Duodenal mucosa (tissue), 2 donors: ENCODE measurements around the gene MYCN.

Experiments
- H3K27ac ChIP-seq: one replicate; pipeline ENCODE4 v1.7.0; 2013; ENCODE audit warnings: low read depth, low read length
- H3K27me3 ChIP-seq, 2 donors: one replicate each; pipeline ENCODE4 v1.7.0; 2013; ENCODE audit warnings: low read length in 2 of 2, control low read depth in 1 of 2; ENCODE audit not compliant: insufficient read depth in 2 of 2, control insufficient read depth in 1 of 2
- H3K36me3 ChIP-seq, 2 donors: one replicate each; pipeline ENCODE4 v1.7.0; 2013; ENCODE audit warnings: low read length in 2 of 2, control low read depth in 1 of 2; ENCODE audit not compliant: insufficient read depth in 2 of 2, control insufficient read depth in 1 of 2
- H3K4me1 ChIP-seq, 2 donors: one replicate each; pipeline ENCODE4 v1.7.0; 2013; ENCODE audit warnings: low read length in 2 of 2, control low read depth in 1 of 2; ENCODE audit not compliant: insufficient read depth in 2 of 2, control insufficient read depth in 1 of 2
- H3K4me3 ChIP-seq, 2 donors: one replicate each; pipeline ENCODE4 v1.7.0; 2013; ENCODE audit warnings: low read length in 2 of 2, low read depth in 1 of 2
- H3K9ac ChIP-seq, 2 donors: one replicate each; pipeline ENCODE4 v1.7.0; 2013; ENCODE audit warnings: low read length in 2 of 2, low read depth in 1 of 2
- H3K9me3 ChIP-seq, 2 donors: one replicate each; pipeline ENCODE4 v1.7.0; 2013; ENCODE audit warnings: low read length in 2 of 2, control low read depth in 1 of 2; ENCODE audit not compliant: control insufficient read depth in 1 of 2

MYCN gene

DNA sequence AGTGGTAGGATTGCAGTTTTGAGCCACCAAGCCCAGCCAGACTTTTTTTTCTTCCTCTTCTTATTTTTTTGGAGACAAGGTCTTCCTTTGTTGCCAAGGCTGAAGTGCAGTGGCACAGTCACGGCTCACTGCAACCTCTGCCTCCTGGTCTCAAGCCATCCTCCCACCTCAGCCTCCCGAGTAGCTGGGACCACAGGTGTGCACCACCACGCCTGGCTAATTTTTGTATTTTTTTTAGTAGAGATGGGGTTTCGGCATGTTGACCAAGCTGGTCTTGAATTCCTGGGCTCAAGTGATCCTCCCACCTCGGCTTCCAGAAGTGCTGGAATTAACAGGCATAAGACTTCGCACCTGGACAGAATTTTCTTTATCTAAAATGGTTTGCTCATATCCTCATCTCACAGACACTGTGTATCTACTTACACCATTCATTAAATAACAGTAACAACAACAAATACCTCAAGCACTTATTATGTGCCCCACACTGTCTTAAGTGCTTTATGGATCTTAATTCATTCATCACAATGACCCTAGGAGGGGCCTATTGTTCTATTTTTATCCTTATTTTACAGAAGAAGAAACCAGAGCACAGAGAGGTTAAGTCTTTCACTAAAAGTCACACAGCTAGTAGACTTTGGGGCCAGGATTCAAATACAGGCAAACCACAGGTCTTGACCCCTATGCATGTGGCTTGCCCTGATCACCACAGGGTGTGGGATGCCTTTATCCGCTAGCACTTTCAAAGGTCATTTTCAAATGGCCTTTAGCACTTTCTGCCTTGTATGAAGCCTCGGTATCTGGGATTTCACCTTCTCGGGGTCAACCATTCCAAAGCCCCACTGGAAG, 39.6 kb downstream of the MYCN start:
- H3K9ac ChIP-seq: no peak overlapping the region
- no peaks in the 10 kb centered on the region for H3K9me3 ChIP-seq
- H3K36me3 ChIP-seq: no peaks in the 10 kb centered on the region
- no peak overlapping the region for H3K4me3 ChIP-seq
- H3K4me1 ChIP-seq: no peaks in the 10 kb centered on the region
- H3K27me3 ChIP-seq: no peaks in the 10 kb centered on the region
- no peak overlapping the region for H3K27ac ChIP-seq

DNA sequence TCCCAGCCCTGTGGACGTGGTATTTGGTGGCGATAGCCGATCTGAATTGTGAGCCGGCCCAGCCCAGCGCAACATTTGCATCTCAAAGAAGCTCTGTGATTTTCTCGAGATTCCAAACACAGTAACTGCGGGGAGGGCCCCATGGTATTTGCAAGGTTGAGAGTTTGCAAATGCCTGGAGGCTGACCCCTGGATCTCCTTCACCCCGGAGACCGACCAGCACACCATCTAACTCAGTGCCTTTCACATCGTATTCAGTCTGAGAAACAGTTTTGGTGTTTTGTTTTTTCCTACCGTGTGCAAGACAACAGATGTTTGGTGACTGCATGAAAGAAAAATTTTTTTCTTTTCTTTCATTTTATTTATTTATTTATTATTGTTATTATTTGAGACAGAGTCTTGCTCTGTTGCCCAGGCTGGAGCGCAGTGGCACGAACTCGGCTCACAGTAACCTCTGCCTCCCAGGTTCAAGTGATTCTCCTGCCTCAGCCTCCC, 40.3 kb downstream of the MYCN start:
- Histone ChIP-seq H3K4me3 (no peak overlapping the region), H3K4me1 (no peaks in the 10 kb centered on the region), H3K9ac (no peak overlapping the region)

DNA sequence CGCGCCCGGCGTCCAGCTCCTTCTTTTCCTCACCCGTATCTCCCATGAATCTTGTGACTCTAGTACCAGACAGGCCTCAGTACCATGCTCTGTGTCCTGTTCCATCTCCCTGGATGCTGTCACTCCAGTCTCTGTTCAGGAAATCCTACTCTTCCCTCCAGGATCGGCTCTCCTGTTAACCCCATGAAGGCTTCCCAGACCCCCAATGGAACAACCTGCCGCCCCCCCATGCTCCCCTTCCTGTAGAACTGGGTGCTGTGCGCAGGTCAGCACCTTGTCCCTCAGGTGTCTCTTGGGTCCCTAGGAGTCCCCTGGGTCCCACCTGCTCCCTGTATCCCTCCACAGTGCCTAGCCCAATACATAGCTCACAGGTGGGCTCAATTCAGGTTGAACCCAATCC, 41.3 kb downstream of the MYCN start:
- Histone ChIP-seq H3K9ac (no peak overlapping the region), H3K27me3 (no peaks in the 10 kb centered on the region), H3K4me3 (no peak overlapping the region), H3K36me3 (no peaks in the 10 kb centered on the region), H3K9me3 (no peaks in the 10 kb centered on the region), H3K4me1 (no peaks in the 10 kb centered on the region), H3K27ac (no peak overlapping the region)

More for the DNA sequence above, 40.3 kb downstream of the MYCN start:
- H3K36me3 ChIP-seq: no peaks in the 10 kb centered on the region
- H3K27ac ChIP-seq: no peak overlapping the region
- H3K27me3 ChIP-seq: no peaks in the 10 kb centered on the region
- no peaks in the 10 kb centered on the region for H3K9me3 ChIP-seq

DNA sequence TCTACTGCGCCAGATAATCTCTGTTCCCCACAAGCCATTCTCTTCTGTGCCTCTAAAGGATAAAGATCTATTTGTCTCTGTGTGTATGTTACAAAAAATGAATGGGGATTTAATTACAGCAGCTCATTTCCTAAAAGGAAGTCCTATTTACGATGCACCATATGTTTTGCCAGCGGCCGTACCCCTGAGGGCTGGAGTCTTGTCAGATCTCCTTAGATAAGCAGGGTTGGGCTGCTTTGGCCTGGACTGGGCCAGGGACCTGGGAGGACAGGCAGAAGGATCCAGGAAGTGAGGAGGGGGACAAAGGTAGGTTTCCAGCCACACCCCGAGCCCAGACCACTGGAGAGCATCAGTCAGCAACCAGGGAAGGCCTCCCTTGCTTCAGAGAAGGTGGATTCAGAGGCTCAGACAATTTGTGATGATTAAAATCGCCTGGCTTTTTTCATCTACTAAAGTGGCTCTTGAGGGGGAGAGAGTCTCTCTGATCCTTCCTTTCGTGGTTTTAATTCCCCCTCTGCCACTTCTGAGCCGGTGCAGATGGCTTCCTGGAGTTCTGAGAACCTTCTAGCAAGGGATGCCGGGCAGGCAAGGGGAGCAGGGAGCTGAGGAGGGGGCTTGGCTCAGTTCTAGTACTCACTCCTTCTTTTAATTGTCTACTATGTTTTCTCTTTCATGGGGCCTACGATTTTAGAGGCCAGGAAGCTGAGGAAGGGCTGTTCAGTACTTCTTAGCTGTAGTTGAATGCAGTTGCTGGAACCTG, 42.1 kb downstream of the MYCN start:
- H3K9me3 ChIP-seq: no peaks in the 10 kb centered on the region
- H3K36me3 ChIP-seq: no peaks in the 10 kb centered on the region
- no peak overlapping the region for H3K4me3 ChIP-seq
- no peak overlapping the region for H3K9ac ChIP-seq
- H3K4me1 ChIP-seq: no peaks in the 10 kb centered on the region
- no peaks in the 10 kb centered on the region for H3K27me3 ChIP-seq
- H3K27ac ChIP-seq: no peak overlapping the region

DNA sequence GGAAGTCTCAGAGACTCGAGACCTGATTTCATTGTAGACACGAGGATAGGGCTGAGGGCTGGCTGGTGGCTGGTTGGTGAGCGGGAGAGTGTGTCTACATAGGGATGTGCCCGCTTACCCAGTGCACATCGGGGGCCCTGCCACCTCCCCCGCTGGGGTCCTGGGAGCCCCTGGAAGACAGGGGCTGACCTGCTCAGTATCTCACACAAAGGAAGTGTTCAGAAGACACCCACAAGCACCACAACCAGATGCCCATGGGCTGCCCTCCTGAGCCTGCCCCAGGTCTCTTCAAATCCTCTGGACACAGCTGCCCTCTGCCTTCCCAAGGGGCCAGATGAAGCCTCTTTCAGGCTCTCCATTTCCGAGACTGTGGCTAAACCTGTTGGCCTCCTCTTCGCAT, 43.1 kb downstream of the MYCN start:
- Histone ChIP-seq H3K36me3 (no peaks in the 10 kb centered on the region), H3K4me3 (no peak overlapping the region), H3K27ac (no peak overlapping the region), H3K9ac (no peak overlapping the region), H3K9me3 (no peaks in the 10 kb centered on the region), H3K4me1 (no peaks in the 10 kb centered on the region), H3K27me3 (no peaks in the 10 kb centered on the region)

DNA sequence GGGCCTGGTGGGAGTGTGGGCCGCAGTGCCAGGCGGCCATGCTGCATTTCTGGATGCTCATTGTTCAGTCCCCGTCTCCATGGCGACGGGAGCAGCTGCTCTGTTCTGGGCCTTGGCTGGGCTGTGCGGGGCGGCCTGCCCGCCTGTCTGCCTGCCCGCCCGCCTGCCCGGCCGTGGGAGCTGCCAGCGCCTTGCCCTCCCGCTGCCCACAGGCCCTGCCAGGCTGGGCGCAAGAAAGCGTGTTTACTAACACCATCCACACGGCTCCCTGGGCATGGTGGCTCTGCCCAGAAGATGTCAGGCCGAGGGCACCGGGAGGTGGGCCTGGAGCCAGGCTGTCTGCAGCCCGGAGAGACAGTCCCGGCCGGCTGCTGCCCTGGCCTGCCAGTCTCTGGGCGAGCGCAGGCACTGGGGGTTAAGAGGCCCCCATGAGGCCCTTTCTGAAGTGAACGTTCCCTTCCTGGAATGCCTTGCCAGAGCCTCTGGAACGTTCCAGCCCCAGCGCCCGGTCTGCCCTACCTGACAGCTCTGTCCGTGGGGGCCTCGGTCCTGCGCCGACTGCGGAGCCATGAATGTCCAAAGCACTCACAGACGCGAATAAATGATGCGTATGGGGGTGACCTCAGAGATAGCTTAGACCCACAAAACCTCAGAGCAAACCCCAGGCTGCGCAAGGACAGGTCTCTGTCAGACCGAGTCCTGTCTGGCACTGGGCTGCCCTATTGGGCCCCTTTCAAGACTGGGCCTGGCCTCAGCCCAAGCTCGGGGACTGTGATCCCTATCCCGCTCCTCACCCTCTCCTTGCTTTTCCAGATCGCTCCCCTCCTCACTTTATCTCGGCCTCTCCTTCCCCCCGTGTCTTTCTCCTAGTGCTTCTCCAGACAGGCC, 44.3 kb downstream of the MYCN start:
- Histone ChIP-seq H3K27ac (no peak overlapping the region), H3K9me3 (no peaks in the 10 kb centered on the region), H3K4me1 (no peaks in the 10 kb centered on the region), H3K4me3 (no peak overlapping the region), H3K27me3 (no peaks in the 10 kb centered on the region), H3K9ac (no peak overlapping the region), H3K36me3 (no peaks in the 10 kb centered on the region)

DNA sequence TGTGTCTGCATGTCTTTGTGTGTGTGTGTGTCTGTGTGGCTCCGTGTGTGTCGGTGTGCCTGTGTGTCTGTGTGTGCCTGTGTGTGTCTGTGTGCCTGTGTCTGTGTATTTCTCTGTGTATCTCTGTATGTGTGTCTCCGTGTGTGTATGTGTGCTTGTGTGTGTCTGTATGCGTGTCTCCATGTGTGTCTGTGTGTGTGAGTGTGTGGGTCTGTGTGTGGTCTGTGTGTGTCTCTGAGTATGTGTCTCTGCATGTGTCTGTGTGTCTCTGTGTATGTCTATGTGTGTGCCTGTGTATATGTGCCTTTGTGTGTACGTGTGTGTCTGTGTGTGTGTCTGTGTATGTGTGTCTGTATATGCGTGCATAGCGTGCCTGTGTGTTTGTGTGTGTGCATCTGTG, 45.2 kb downstream of the MYCN start:
- no peaks in the 10 kb centered on the region for H3K4me1 ChIP-seq
- H3K4me3 ChIP-seq: no peak overlapping the region
- H3K36me3 ChIP-seq: no peaks in the 10 kb centered on the region
- no peak overlapping the region for H3K9ac ChIP-seq
- H3K9me3 ChIP-seq: no peaks in the 10 kb centered on the region
- no peaks in the 10 kb centered on the region for H3K27me3 ChIP-seq
- no peak overlapping the region for H3K27ac ChIP-seq

DNA sequence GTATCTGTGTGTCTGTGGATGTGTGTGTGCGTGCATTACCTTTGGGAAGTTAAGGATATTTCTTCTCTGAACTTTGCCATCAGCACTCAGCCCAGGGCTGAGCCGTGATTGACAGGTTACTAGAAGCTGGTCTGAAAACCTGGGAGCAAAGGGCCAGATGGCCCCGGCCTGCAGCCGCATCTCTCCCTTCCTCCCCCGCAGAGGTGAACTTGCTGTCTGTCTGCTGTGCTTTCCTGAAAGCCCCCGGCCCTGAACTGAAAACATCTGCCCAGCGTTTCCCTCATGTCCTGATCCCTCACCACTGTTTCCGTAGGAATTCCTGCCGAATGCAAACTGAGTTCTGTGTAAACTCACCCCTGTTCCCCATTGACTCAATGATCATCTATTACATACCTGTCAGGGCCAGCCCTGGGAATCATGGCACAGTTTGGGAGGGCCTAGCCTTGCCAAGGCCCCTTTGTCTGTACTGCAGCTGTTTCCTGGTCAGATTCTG, 45.8 kb downstream of the MYCN start:
- H3K4me3 ChIP-seq: no peak overlapping the region
- no peak overlapping the region for H3K9ac ChIP-seq
- H3K36me3 ChIP-seq: no peaks in the 10 kb centered on the region
- H3K27me3 ChIP-seq: no peaks in the 10 kb centered on the region
- H3K27ac ChIP-seq: no peak overlapping the region
- H3K4me1 ChIP-seq: no peaks in the 10 kb centered on the region
- H3K9me3 ChIP-seq: no peaks in the 10 kb centered on the region

DNA sequence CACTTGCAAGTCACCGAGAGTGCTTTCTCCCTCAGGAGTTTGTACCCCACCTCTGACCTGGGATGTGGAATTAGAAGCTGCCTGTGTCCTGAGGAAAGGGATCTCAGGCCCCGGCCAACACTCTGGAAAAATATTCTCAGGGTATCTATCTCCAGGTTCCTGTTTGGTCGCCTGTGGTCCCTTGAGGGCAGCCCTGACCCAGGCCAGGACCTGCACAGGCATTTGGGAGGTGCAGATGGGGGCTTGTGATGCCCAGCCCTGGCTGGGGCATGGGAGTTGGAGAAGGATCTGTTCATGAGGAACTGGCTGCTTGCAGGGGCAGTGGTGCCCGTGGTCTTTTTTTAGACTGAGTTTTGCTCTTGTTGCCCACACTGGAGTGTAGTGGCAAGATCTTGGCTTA, 46.3 kb downstream of the MYCN start:
- Histone ChIP-seq H3K4me1 (no peaks in the 10 kb centered on the region), H3K4me3 (no peak overlapping the region), H3K9ac (no peak overlapping the region), H3K36me3 (no peaks in the 10 kb centered on the region), H3K27ac (no peak overlapping the region), H3K9me3 (no peaks in the 10 kb centered on the region), H3K27me3 (no peaks in the 10 kb centered on the region)
